HG02798 (cell line): ENCODE results near the gene SLC38A10.

ENCODE experiments used
- ATAC-seq: cut with Tn5 transposase; IDR thresholded peaks from one replicate; pipeline ENCODE4 v1.9.1; 2021; ENCODE audit warnings: mild to moderate bottlenecking; ENCODE audit not compliant: unreplicated experiment, poor library complexity

Gene SLC38A10

GRCh38 chr17:81261096-81261495 is 34.0 kb downstream of the SLC38A10 start:
- ATAC-seq, result no peak

GRCh38 chr17:81260641-81261040 is 34.5 kb downstream of the SLC38A10 start:
- no peak for ATAC-seq

- ATAC-seq, result no peak
Measured at GRCh38 chr17:81260171-81260570, 34.9 kb downstream of the SLC38A10 start.

GRCh38 chr17:81259058-81259605 is 36.0 kb downstream of the SLC38A10 start:
- ATAC-seq, result no peak

GRCh38 chr17:81258292-81258691 is 36.8 kb downstream of the SLC38A10 start:
- no peak for ATAC-seq

GRCh38 chr17:81257533-81257932 is 37.6 kb downstream of the SLC38A10 start:
- no peak for ATAC-seq

- ATAC-seq, result no peak
Measured at GRCh38 chr17:81256616-81257015, 38.5 kb downstream of the SLC38A10 start.

GRCh38 chr17:81254955-81255717 is 40.0 kb downstream of the SLC38A10 start:
- ATAC-seq, result no peak

- ATAC-seq, result no peak
Measured at GRCh38 chr17:81253358-81254131, 41.6 kb downstream of the SLC38A10 start.

GRCh38 chr17:81252987-81253329 is 42.1 kb downstream of the SLC38A10 start:
- ATAC-seq, result no peak

- ATAC-seq, result no peak
Measured at GRCh38 chr17:81252326-81252986, 42.7 kb downstream of the SLC38A10 start.

- no peak for ATAC-seq
Measured at GRCh38 chr17:81251709-81252301, 43.3 kb downstream of the SLC38A10 start.

- ATAC-seq, result no peak
Measured at GRCh38 chr17:81251094-81251708, 43.9 kb downstream of the SLC38A10 start.

- no peak for ATAC-seq
Measured at GRCh38 chr17:81250286-81251093, 44.6 kb downstream of the SLC38A10 start.

- ATAC-seq, result no peak
Measured at GRCh38 chr17:81249223-81250040, 45.7 kb downstream of the SLC38A10 start.

GRCh38 chr17:81248649-81249048 is 46.5 kb downstream of the SLC38A10 start:
- no peak for ATAC-seq

- ATAC-seq, result no peak
Measured at GRCh38 chr17:81247339-81247990, 47.6 kb downstream of the SLC38A10 start.
